GM19395 (cell line): ENCODE data around the gene APOB.

Experiments used
- ATAC-seq: cut with Tn5 transposase; IDR thresholded peaks from one replicate; pipeline ENCODE4 v1.9.1; 2021; ENCODE audit warnings: mild to moderate bottlenecking, moderate library complexity; ENCODE audit not compliant: unreplicated experiment

APOB gene

GRCh38 chr2:20953146-20953824 lies 90.6 kb downstream of the APOB start:
- no peak for ATAC-seq
